T-helper 9 cell (primary cell): ENCODE data around the gene MYB.
"Not testable (repeated sequence)": the region's sequence is repeated elsewhere in the genome, so short reads cannot be mapped to it uniquely, and the experiment has no call there.

Source experiments
- DNase-seq: peaks from one replicate; pipeline ENCODE4 v3.0.0-alpha.2; 2020

The MYB gene

GRCh38 chr6:135224037-135224647, 43.0 kb downstream of the MYB start:
- DNase-seq, result no peak

DNA sequence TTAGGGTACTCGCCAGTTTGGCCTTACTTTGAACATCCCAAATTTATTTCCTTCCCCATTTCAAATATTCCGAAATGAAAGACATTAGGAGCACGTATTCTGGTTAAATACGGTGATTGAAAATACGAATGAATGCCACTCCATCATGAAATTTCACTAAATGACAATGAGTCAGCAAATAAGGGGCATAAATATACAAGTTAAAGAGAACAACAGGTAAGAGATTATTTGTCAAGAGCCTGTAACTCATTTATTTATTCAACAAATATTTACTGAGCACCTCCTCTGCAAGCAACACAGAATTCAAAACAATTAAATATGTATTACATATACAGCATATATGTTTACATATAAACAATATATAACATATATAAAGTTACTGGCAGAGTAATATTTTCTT, 44.8 kb downstream of the MYB start:
- no peak for DNase-seq

DNA sequence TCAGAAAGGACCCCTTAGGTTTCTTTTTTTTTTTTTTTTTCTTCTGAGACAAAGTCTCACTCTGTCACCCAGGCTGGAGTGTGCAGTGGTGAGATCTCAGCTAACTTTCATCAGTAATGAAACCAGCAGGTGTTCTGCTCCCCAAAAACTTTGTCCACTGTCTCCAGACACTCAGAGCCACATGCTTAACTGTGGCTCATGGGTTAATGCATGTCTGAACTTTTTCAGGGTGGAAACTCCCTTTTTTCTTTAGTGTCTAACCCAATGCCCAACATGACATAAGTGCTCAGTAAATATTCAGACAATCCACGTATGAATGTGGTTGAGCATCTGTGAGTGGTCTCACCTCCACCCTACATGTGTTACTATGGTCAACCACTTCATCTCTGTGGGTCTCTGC, 45.4 kb downstream of the MYB start:
- DNase-seq, result no peak

GRCh38 chr6:135227349-135227748, 46.2 kb downstream of the MYB start:
- DNase-seq, result no peak

DNA sequence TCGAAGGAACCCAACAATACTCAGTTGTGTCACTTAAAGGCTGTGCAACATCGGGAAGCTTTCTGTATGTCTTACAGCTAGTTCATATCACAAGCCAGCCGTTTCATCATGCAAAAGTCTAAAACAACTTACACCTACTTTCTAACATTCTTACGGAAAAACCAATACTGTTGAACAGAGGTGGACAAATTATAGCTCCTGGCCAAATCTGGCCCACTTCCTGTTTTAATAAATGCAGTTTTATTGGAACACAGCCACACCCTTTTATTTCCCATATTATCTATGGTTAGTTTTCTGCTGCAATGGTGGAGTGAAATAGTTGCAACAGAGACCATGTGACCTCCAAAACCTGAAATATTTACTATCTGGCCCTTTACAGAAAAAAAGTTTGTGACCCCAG, 46.6 kb downstream of the MYB start:
- DNase-seq, result no peak

DNA sequence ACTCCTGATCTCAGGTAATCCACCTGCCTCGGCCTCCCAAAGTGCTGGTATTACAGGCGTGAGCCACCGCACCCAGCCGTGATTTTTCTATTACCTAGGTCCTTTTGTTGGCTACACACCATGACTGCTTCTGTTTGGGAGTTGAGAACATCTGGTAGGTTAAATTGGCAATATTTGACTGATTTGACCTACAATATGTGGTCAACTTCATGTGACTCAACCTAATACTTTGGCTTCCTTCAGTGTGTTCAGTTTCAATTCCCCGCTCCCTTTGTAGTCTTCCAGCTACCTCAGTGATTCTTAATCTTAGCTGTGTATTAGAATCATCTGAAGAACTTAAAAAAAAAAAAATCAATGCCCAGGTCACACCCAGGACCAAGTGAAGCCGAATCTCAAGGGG, 47.4 kb downstream of the MYB start:
- DNase-seq, result no peak

- DNase-seq, result no peak
Observed at GRCh38 chr6:135229996-135230395, 48.9 kb downstream of the MYB start.

DNA sequence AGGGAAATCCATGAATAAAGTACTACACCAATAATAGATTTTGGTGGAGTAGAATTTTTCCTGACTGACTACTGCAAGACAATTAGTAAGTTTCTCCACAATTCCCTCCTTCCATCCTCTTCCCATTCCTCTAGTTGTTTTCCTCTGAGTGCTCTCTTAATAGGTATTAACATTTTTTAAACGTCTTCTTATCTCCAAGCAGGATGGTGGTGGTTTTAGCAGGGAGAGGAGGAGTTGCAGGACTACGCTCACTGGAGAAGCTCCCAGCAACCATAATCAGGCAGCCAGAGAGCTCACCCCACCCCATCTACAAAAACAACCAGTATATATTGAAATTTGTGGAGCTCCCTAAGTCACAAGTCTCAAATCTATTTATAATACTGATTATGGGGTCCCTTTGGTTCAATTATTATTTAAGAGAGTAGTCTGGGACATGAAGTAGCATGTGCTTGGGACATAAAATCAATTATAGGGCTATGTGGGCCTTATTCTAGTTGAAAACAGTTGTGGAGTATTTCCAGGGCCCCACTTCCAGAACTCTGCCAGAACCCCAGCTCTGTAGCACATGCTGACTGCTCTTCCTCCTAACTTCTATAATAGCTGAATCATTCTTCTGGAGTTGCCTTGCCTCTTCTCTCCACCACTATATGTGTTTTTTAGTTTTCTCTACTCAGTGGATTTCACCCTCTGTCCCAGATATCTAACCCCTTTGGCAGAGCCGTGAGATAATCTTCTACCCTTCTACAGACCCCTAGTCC, 49.8 kb downstream of the MYB start:
- DNase-seq, result no peak

- no peak for DNase-seq
Observed at GRCh38 chr6:135231469-135231844, 50.3 kb downstream of the MYB start.

- no peak for DNase-seq
Observed at GRCh38 chr6:135233686-135234491, 52.8 kb downstream of the MYB start.

DNA sequence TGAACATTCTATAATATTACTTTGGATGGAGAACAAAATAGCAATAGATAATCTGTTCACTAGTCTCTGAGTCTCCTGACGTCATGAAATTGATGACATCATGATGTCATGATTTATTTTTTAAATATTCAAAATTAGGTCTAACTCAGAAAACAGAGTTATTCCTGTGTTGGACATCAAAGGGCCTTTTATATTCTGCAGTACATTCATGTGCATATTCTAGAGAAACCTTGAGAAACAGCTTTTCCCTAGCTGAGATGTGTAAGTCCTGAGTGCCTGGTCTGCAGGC, 53.3 kb downstream of the MYB start:
- no peak for DNase-seq

GRCh38 chr6:135235716-135236115, 54.6 kb downstream of the MYB start:
- no peak for DNase-seq

GRCh38 chr6:135236319-135236718, 55.2 kb downstream of the MYB start:
- DNase-seq, result no peak

DNA sequence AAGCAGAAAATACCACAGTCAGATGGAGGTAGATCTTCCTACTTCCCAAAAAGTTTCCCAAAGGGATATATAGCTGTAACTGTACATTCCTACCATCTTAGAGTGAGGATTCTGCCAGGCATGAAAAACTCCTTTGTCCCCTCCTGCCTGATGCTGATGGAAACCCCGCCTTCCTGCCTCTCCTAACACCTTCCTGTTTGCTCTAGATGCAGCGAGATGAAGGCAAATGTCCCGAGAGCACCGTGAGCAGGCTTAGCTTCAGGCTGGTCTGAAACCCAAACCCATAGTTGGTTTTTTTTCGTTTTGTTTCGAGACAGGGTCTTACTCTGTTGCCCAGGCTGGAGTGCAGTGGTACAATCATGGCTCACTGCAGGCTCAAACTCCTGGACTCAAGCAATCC, 55.6 kb downstream of the MYB start:
- no peak for DNase-seq

DNA sequence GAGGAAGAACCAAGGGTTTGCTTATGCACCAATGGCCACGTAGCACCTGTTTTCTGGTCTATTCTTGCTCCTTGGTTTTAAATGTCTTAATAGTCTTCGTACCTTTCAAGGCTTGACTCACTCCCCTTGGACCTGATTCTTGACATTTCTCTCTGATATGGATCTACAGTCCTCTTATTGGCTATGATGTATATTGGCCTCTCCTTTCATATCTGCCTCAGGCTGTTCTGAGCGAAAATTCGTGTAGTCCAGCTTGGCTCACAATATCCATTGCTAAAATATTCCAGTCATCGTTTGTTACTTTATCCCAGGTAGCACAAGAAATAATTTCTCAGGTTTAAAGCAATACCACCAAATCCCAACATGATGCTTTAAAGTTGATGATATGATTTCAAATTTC, 59.6 kb downstream of the MYB start:
- DNase-seq, result no peak

- no peak for DNase-seq
Observed at GRCh38 chr6:135243871-135244796, 63.0 kb downstream of the MYB start.

GRCh38 chr6:135244805-135245204, 63.7 kb downstream of the MYB start:
- no peak for DNase-seq

GRCh38 chr6:135246412-135247012, 65.4 kb downstream of the MYB start:
- DNase-seq, result not testable (repeated sequence)

DNA sequence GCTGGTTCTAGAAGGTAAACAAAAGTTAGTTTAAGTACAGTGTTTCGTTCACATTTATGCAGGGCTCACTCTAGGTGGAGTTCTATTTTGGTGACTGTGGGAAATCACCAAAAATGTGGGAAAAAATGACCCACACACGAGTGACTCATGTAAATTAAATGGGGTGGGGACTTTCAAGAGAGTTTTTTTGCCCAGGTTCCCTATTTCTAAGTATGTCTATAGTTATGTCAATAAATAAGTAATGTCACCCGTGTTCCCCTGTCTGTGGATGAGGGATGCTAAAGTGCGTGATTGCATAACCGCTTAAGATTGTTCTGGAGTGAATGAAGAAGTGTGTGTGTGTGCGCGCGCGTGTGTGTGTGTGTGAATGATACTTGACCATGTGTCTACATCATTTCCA, 69.1 kb downstream of the MYB start:
- no peak for DNase-seq

- no peak for DNase-seq
Observed at GRCh38 chr6:135250751-135251497, 69.8 kb downstream of the MYB start.

GRCh38 chr6:135251498-135252441, 70.7 kb downstream of the MYB start:
- DNase-seq, result no peak
